ENCODE measurements around the gene SGPP2. TPM values are rescaled to one million over a fixed set of nuclear protein-coding genes. Genes with fewer than 3 reads are reported as not detected.

Gene SGPP2
- not detected for total RNA-seq (2021; fragmentation: NEBNext Ultra II Directional; extraction: Animal tissue kit (Norgen Biotek cat#: 25700))
- long read RNA-seq = 0 reads

DNA sequence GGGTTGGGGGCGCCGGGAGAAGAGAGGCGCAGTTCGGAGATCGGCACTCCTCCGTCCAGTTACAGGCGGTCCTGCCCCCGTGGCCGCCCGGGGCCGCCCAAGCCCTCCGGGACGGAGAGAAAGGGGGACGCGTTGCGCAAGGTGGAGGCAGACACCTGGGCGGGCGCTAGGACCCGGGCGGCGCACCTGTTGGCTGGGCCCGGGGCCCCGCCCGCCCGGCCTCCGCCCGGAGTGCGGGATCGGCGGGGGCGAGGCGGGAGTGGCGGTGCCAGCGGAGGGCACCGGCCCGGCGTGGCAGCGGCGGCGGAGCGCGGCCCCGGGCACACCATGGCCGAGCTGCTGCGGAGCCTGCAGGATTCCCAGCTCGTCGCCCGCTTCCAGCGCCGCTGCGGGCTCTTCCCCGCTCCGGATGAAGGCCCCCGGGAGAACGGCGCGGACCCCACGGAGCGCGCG lies at the start of gene SGPP2:
Gene SGPP2, plus strand, starts transcription at position 268 of the 453 bp plus-strand sequence. Its CDS starts 60 bp downstream, at position 328.
- Mint-ChIP-seq H3K27ac (no peak within 1 kb of the TSS), H3K36me3 (ENCODE audit: low read depth) (no peaks in the 10 kb centered on the region), H3K4me3 (no peak within 1 kb of the TSS), H3K9me3 (peaks cover 24% of the 10 kb centered on the region), H3K4me1 (ENCODE audit: low read depth) (no peaks in the 10 kb centered on the region), H3K27me3 (ENCODE audit: insufficient read depth) (peaks cover 5% of the 10 kb centered on the region; the same call in 1 of the 2 replicates)
- TF ChIP-seq CTCF (IDR thresholded peaks at IDR 0.05) = no peak
- no peak for DNase-seq

GRCh38 chr2:222375798-222376197 lies 48.5 kb upstream of the SGPP2 start:
- Mint-ChIP-seq H3K36me3 (ENCODE audit: low read depth) (no peaks in the 10 kb centered on the region), H3K27ac (no peak overlapping the region), H3K4me1 (ENCODE audit: low read depth) (no peaks in the 10 kb centered on the region), H3K27me3 (ENCODE audit: insufficient read depth) (no peaks in the 10 kb centered on the region), H3K9me3 (peaks cover 17% of the 10 kb centered on the region), H3K4me3 (no peak overlapping the region)
- TF ChIP-seq CTCF (IDR thresholded peaks at IDR 0.05) = no peak
- DNase-seq = no peak

- Mint-ChIP-seq H3K9me3 (peaks cover 10% of the 10 kb centered on the region), H3K4me1 (ENCODE audit: low read depth) (no peaks in the 10 kb centered on the region), H3K27me3 (ENCODE audit: insufficient read depth) (no peaks in the 10 kb centered on the region), H3K4me3 (no peak overlapping the region), H3K36me3 (ENCODE audit: low read depth) (no peaks in the 10 kb centered on the region), H3K27ac (no peak overlapping the region)
- no peak for DNase-seq
- no peak for TF ChIP-seq CTCF (IDR thresholded peaks at IDR 0.05)
These were observed 43.9 kb upstream of the SGPP2 start for GRCh38 chr2:222380456-222380855.

- Mint-ChIP-seq H3K9me3 (peaks cover 16% of the 10 kb centered on the region), H3K4me3 (no peak overlapping the region), H3K4me1 (ENCODE audit: low read depth) (no peaks in the 10 kb centered on the region), H3K36me3 (ENCODE audit: low read depth) (no peaks in the 10 kb centered on the region), H3K27ac (no peak overlapping the region), H3K27me3 (ENCODE audit: insufficient read depth) (no peaks in the 10 kb centered on the region)
- no peak for TF ChIP-seq CTCF (IDR thresholded peaks at IDR 0.05)
- no peak for DNase-seq
These were observed 42.8 kb upstream of the SGPP2 start for GRCh38 chr2:222381566-222381965.

- Mint-ChIP-seq H3K4me3 (no peak overlapping the region), H3K36me3 (ENCODE audit: low read depth) (no peaks in the 10 kb centered on the region), H3K4me1 (ENCODE audit: low read depth) (no peaks in the 10 kb centered on the region), H3K27me3 (ENCODE audit: insufficient read depth) (no peaks in the 10 kb centered on the region), H3K27ac (no peak overlapping the region), H3K9me3 (peaks cover 9% of the 10 kb centered on the region)
- TF ChIP-seq CTCF (IDR thresholded peaks at IDR 0.05) = no peak
- DNase-seq = no peak
These were observed 41.1 kb upstream of the SGPP2 start for GRCh38 chr2:222383255-222383654.
